Activated CD4-positive, alpha-beta T cell treated with anti-CD3 and anti-CD28 coated beads, Interleukin-10, Interleukin-2, amounts not matched to agents 100 ng/mL and 50 ng/mL, durations not matched to agents 16 hours and 8 hours (primary cell): ENCODE measurements around the gene PTCHD1.

Experiments used
- DNase-seq: peaks from one replicate; pipeline ENCODE4 v3.0.0-alpha.2; 2020

The PTCHD1 gene

DNA sequence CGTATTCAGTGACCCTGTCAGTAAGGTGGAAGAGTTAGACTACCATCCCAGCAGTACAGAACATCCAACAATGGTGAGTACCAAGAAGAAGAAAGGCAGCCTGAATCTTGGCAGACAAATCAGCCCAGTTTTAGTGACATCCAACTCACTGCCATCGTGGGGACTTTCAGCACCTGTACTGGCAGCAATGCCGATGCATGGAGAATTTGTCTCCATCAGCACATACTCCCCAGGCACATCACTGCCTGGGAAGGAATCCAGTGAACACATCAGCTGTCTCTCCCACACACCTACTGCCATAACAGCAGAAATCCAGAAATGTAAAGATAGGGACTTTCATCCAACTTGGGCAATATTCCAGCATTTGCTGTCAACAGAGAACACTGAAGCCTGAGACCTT, 29.8 kb downstream of the PTCHD1 start:
- no peak for DNase-seq

DNA sequence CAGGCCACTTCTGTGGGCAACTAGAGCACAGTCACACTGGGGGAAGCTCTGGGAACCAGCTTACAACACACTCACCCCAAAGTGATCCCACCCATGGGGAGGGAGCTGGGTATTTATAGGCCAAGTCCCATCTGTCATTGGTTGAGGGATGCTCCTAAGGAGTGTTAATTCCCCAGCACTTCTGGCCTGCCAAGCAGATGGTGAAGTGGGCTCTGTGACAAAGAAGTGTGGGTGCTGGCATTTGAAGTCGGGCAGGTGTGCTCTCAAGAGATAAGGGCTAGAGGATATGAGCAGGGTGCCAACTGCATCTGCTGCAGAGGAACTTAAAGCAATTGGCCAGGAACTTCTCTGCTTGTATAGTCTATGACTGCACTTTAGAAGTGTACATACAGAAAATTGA, 30.9 kb downstream of the PTCHD1 start:
- DNase-seq, result no peak

- no peak for DNase-seq
Measured at GRCh38 chrX:23366914-23367313, 32.3 kb downstream of the PTCHD1 start.

DNA sequence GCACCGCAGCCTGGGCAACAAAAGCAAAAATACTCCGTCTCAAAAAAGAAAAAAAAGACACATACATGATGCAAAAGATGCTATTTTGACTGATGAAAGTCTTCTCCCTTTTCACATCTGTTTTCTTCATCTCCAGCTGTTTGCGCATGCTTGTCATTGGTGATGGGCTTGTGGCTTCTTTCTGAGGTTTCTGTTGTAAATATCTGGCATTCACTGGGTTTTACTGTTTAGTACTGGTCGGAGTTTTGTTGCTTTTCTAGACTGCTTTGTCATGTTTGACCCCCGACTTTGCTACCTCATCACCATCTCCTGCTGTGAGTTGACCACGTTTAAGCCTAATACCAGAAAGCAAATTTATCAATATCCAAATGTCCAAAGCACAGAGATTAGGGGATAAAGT, 34.4 kb downstream of the PTCHD1 start:
- no peak for DNase-seq

- DNase-seq, result no peak
Measured at GRCh38 chrX:23372220-23372902, 37.7 kb downstream of the PTCHD1 start.

DNA sequence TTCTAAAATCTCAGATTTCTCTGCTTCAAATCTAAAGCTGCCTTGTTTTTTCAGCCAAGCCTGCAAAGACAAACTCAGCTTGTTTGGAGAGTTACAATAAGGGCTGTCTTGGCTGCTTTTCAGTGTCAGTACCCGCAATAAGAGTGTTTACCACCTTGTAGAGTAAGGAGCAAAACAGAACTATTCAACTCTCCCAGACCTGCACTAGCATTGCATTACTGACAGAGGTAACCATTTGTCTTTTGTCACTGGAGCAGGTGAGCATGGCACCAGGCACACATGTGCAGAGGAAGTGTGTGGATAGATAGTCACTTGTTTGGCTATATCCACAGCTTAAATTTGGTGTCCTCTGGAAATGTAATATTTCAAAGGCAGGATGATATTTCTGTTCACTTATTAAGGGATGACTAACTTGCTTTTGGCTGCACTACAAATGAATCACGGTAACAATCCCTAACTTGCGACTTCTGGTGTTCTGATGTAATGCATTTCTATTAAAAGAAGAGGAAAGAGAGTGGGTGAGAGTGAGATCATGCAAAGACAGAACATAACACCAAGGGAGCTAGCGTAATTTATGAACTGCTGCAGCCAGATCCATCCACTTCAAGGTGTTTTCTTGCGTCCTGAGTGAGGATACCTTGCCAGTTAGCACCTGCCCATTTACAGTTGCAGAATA, 38.6 kb downstream of the PTCHD1 start:
- DNase-seq, result no peak

DNA sequence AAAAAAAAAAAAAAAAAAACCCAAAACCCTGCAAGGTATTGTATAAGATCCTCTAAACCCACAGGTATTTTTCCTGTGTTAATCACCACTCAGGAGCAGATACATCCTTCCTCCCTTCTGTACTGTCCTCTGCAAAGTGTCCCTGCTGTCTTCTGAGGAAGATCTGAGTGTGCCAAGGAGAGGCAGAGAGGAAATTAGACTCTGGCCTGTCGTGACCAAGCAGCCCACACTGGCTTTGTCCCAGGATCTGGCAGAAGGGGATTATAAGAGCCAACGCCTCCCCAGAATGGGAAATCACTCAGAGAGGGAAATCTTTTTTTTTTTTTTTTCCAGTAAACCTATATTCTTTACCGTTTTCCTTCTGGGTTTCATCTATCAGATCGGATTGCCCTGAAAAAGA, 39.6 kb downstream of the PTCHD1 start:
- DNase-seq, result no peak

DNA sequence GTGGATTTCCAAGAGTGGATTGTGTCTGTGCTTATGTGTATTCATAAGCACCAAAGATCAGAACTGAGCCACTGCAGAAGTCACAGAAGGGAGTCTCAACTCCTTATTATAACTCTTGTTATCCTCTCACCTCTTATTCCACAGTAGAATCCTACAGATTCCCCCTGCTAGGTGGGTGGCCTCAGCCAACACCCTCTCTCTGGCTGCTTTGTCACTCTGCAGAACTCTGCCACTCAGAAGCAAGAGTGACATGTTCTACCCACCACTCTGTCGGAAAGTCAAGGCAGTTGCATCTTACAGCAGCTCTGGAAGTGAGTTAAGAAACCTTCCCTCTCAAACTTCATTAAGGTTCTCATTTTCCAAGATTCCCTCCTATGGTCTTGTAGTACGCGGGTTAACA, 41.9 kb downstream of the PTCHD1 start:
- no peak for DNase-seq

GRCh38 chrX:23380581-23380980, 45.9 kb downstream of the PTCHD1 start:
- no peak for DNase-seq

GRCh38 chrX:23381099-23382087, 46.7 kb downstream of the PTCHD1 start:
- no peak for DNase-seq

DNA sequence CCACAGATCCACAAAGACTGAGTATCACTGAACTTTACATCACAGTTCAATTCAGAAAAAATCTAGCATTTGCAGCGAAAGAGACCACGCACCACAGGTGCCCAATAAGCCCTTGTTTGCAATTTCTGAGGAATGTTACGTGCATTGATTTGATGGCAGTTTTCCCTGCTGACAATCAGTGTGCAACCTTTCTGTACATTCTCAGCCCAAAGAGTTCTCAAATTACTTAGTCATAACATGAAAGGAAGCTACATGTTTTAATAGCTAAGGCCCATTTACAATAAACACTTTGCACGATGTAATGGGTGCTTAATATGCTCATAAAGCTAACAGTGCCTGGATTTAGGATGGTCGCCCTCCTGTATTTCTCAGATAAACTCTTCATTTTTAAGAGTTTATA, 47.9 kb downstream of the PTCHD1 start:
- DNase-seq, result no peak

DNA sequence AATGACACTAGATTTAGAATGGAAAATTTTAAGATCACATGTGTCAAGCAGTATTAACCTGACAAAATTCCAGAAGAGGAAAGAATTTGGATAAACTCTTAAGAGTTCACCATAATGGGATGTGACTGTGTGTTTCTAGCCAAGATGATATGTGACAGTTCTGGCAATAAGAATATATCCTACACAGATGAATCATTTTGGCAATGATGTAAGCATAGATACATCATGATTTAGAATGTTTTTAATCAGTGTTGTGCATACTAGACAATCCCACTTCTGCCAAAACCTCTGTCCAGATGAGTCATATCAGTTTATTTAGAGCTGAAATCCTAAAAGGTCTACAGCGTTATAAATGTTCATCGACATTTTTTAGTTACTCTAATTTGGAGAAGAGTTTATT, 48.8 kb downstream of the PTCHD1 start:
- peak; percentile 28 for DNase-seq

DNA sequence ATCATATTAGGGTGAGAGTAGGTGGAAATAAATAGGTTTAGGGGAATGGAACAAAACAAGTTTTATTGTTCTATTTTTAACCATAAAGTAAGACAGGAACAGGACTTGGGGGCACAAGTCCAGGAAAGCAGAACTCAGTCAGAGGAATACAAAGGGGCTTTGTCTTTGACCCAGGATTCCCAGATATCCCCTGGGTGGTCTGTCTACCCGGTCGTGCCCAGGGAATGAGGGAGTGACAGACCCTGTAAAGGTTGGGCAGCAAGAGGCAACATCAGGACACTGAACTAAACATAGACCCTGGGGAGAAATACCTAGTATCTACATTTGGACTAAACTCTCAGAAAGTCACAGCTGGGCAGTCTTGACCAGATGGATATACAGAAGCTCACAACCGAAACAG, 50.6 kb downstream of the PTCHD1 start:
- no peak for DNase-seq

GRCh38 chrX:23386260-23386659, 51.6 kb downstream of the PTCHD1 start:
- DNase-seq, result no peak

DNA sequence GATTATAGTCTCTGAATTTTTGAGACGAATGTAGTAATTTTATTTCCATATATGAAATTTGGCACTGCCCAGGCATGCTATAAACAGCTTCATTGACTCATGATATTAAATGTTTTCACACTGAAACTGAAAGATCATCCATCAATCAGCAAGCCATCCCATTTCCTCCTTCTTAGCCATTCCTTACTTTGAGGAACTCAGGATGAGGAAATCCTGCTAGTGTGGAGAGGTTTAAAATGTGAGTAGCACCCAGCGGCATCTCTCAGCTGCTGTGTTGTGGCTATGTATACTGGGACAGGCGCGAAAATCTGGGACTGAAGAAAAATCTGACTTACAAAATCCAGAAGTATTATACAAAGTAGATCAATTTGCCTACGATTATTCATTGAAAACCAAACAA, 52.1 kb downstream of the PTCHD1 start:
- DNase-seq, result no peak

- DNase-seq, result no peak
Measured at GRCh38 chrX:23387550-23388184, 53.0 kb downstream of the PTCHD1 start.

DNA sequence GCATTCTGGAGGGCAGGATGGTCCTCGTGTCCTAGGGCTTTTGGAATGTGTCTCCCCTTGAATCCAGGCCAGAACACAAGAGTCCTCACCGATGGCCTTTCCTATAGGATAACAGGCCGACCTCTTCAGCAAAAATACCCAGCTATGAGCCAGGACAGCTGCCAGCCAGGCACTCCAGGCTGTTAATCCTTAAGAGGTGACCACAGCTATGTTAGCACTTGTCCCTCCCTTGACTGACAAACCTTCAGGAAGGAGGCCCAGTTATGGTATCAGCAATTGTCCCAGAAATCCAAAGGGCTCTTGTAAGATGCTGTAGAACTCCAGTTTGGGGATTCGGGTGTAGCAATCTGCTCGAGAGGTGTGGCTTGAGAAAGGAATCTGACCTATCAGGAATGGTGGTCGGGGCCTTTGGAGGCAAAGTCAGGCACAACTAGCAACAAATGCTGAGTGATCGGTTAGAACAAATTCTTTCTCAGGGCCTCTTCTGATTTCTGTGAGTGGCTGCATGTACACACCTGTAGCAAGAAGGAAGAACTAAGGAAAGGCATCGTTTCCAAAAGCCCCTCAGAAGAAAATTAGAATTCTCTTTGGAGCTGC, 54.6 kb downstream of the PTCHD1 start:
- DNase-seq, result no peak

- no peak for DNase-seq
Measured at GRCh38 chrX:23390979-23391378, 56.3 kb downstream of the PTCHD1 start.

DNA sequence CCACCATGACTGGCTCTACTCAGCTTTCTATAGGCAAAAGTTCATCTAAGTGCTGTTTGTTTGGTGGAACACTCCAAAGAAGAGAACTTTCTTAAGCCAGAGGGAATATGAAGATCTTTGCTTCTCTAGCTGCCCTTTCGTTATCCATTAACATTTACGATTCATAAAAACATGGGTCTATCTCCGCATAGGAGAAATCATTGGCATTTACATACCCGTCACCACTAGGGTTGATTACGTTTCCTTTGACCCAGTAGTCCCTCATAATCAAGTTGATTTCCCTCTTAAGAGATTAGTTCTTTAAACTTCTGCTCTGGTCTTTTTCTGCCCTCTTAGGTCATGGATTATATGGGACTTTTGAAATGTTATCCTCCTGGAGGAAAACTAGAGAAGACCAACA, 57.5 kb downstream of the PTCHD1 start:
- no peak for DNase-seq

DNA sequence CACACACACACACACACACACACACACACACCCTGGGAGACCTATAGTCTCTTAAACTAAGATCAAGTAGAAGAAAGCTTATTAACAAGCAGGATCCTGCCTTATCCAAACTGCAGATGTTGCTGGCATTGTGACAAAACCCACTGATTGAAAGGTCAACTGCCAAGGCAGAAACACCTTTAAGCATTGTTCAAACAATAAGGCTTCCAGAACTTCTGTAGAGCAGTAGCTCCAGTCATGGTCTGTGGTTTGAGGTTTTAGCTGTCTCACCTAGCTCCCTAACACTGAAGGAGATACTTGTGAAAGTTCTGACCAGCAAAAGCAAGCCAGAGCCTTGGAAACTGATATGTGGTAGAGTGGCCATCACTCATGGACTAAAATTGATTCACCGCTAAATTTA, 59.8 kb downstream of the PTCHD1 start:
- DNase-seq, result no peak

DNA sequence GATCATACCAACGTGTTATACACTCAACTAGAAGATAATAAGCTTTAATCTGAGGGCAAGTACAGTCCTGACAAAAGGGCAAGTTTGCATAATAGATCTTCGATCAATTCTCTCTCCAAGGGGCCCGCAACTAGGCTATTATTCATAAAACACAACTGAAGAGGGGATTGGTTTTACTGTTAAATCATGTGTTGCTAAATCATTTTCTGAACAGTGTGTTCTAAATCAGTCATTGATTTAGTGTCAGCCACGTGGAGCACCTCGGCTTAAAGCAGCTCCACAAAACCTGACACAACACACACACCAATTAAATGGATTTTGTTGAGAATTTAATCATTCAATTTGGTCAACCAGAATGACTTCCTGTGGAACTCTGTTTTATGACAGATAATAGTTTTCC, 61.6 kb downstream of the PTCHD1 start:
- no peak for DNase-seq

DNA sequence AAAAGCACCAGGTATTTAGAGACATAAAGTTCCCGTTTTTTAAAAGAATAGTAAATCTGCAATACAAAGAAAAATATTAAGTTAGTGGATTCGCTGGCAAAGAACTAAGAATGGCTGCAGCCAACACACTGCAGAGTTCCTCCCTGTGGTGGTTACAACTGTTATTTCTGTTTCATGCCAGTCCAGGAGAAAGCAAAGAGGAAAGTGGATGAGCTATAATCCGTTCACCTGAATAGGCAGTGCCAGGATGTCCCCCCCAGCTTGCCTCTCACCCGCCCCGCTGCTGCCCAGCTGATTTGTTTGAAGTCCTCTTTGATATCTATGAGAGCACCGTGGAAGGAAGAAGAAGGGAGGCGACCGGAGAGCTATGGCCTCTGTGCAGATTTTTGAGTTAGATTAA, 63.9 kb downstream of the PTCHD1 start:
- no peak for DNase-seq

DNA sequence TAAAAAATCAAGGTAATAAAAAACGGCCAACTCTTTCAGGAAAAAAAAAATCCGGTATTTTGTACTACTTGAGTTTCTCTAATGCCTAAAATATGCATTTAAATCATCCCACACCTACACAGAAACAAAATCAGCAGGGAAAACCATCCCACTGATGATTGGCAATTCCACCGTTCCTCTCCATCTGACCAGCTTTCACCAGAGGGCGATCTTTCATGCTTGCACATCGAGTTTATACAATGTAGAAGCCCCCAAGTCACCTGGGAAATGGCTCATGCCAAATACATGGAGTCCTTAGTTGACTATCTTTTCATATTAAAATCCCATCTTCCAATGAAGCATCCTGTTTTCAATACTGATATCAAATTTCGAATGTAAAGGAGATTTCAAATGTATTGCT, 69.2 kb downstream of the PTCHD1 start:
- DNase-seq, result no peak
